Neutrophil (primary cell): ENCODE data around the gene GHRHR.

ENCODE experiments used
- H3K27ac ChIP-seq: fragments of 200-600 bp; sonication (generic); 2 replicates; pipeline ENCODE4 v1.5.1; 2016; ENCODE audit warnings: mild to moderate bottlenecking, moderate library complexity
- H3K27me3 ChIP-seq: fragments of 200-600 bp; sonication (generic); 2 replicates; pipeline ENCODE4 v1.6.0; 2016; ENCODE audit warnings: mild to moderate bottlenecking
- H3K36me3 ChIP-seq: fragments of 200-600 bp; sonication (generic); 2 replicates; pipeline ENCODE4 v1.5.1; 2017
- H3K4me1 ChIP-seq, 2 experiments: fragments of 200-600 bp in 1 of 2; sonication (generic) in 1 of 2; 1 replicate in 1 of 2; 2 replicates in 1 of 2; pipeline versions ENCODE4 v1.5.1 to v1.6.1; 2013 to 2016; ENCODE audit warnings: low read depth in 1 of 2, low read length in 1 of 2, mild to moderate bottlenecking in 1 of 2, moderate library complexity in 1 of 2; ENCODE audit not compliant: control insufficient read depth in 1 of 2, insufficient read depth in 1 of 2
- H3K4me3 ChIP-seq, 2 experiments: fragments of 200-600 bp in 1 of 2; sonication (generic) in 1 of 2; 1 replicate in 1 of 2; 2 replicates in 1 of 2; pipeline ENCODE4 v1.5.1; 2013 to 2016; ENCODE audit warnings: low read depth in 1 of 2, low read length in 1 of 2, mild to moderate bottlenecking in 1 of 2, moderate library complexity in 1 of 2
- H3K9me3 ChIP-seq: fragments of 200-600 bp; sonication (generic); 2 replicates; pipeline ENCODE4 v1.5.1; 2016
- CTCF ChIP-seq: fragments of 200-600 bp; sonication (generic); IDR thresholded peaks from 2 replicates; pipeline ENCODE4 v1.5.1; 2016; ENCODE audit warnings: antibody characterized with exemption

The GHRHR gene

DNA sequence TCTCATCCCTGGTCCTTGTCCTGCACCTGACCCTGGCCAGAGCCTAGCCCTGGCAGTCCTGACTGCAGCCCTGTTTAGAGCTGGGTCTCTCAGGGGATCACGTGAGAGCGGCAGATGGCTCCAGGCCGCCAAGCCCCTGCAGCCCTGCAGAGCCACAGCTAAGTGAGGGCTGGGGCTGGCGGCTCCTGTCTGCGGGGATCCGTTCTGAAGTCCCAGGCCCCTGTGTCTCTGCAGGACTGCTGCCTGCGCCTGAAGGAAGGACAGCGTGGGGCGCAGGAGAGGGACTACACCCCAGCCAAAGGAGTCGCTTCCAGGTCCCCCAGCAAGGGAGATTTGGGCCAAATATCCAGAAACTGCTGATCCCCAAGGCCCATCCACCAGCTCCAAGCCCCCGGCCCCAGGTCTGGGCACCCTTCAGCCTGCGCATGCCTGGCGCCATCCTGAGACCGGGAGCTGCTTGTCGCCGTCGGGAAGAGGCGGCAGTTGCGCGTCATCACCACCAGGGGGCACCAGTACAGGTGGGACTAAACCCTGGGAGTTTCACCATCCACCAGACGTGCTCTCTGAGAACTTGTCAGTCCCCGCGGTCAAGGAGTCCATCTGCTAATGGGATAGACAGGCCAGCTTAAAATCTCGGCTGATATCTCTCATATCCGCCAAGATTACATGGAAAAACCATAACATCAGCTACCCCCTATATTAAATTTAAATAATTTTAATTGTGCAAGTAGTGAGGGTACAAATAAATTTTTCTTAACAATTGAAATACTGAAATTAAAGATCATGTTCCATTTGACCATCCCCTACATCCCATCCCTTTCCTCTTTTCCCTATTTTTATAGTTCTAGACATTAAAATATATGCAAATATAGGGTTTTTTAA is 25.1 kb upstream of the GHRHR start:
- no peaks in the 10 kb centered on the region for H3K36me3 ChIP-seq
- peaks cover 71% of the 10 kb centered on the region for H3K27me3 ChIP-seq
- TF ChIP-seq CTCF = peak; percentile 87
- H3K27ac ChIP-seq = no peak overlapping the region
- no peak overlapping the region for H3K4me3 ChIP-seq
- H3K9me3 ChIP-seq = no peaks in the 10 kb centered on the region
- no peaks in the 10 kb centered on the region for H3K4me1 ChIP-seq

- peaks cover 70% of the 10 kb centered on the region for H3K27me3 ChIP-seq
- no peaks in the 10 kb centered on the region for H3K36me3 ChIP-seq
- no peaks in the 10 kb centered on the region for H3K4me1 ChIP-seq
- H3K9me3 ChIP-seq = no peaks in the 10 kb centered on the region
- no peak for TF ChIP-seq CTCF
- no peak overlapping the region for H3K4me3 ChIP-seq
- no peak overlapping the region for H3K27ac ChIP-seq
These were observed 22.0 kb upstream of the GHRHR start for GRCh38 chr7:30941582-30942323.

- no peak overlapping the region for H3K27ac ChIP-seq
- H3K4me3 ChIP-seq = no peak overlapping the region
- TF ChIP-seq CTCF = no peak
- no peaks in the 10 kb centered on the region for H3K4me1 ChIP-seq
- no peaks in the 10 kb centered on the region for H3K9me3 ChIP-seq
- H3K36me3 ChIP-seq = no peaks in the 10 kb centered on the region
- peaks cover 3% of the 10 kb centered on the region for H3K27me3 ChIP-seq
These were observed 13.6 kb upstream of the GHRHR start for GRCh38 chr7:30950197-30950596.

- no peaks in the 10 kb centered on the region for H3K36me3 ChIP-seq
- H3K27me3 ChIP-seq = no peaks in the 10 kb centered on the region
- TF ChIP-seq CTCF = no peak
- no peak overlapping the region for H3K4me3 ChIP-seq
- no peak overlapping the region for H3K27ac ChIP-seq
- no peaks in the 10 kb centered on the region for H3K4me1 ChIP-seq
- H3K9me3 ChIP-seq = no peaks in the 10 kb centered on the region
These were observed 8.8 kb upstream of the GHRHR start for GRCh38 chr7:30954914-30955313.

DNA sequence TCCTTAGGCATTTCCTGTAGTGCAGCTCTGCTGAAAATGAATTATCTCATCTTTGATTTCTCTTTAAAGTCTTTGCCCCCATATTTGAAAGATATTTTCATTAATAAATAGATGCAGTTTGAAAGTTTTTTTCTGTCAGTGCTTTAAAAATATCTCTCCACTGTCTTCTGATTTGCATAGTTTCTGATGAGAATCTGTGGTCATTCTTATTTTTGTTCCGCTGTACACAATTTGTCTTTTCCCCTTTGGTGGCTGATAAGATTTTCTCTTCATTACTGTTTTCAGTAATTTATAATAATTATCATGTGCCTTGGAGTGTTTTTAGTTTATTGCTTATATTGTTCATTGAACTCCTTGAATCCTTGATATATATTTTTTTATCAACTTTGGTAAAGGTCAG is 7.0 kb upstream of the GHRHR start:
- no peaks in the 10 kb centered on the region for H3K9me3 ChIP-seq
- H3K4me3 ChIP-seq = no peak overlapping the region
- no peaks in the 10 kb centered on the region for H3K27me3 ChIP-seq
- no peak for TF ChIP-seq CTCF
- H3K27ac ChIP-seq = no peak overlapping the region
- no peaks in the 10 kb centered on the region for H3K4me1 ChIP-seq
- no peaks in the 10 kb centered on the region for H3K36me3 ChIP-seq
